Measurements from ENCODE around the gene IMMP1L. TPM values are rescaled to one million over a fixed set of nuclear protein-coding genes. Genes with fewer than 3 reads are reported as not detected.

IMMP1L gene
- total RNA-seq, 1 donor from 2014 or later: 11.6 TPM

DNA sequence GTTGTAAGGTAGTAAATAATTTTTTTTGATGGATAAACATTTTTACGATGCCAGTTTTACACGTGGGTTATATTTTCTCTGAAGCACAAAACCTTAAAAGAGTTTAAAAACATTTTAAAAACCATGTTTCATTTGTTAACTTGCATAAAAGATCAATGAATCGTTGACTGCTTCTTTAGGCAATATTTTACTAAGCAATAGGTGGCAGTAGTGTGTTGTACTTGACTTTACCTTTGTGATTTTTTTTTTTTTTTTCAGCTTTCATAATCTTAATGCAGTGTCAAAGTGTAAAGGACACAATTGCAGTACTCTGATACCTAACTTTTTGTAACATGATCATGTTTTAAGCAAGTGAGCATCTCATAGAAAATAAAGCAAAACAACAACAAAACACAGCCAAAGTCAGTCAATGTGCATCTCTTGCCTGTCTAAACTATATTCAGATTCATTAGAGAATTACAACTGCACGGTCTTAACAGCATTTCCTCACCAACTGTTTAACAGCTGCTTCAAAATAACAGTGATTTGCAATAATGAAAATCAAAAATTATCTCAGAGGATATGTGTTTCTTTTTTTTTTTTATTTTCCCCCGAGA lies 112.1 kb downstream of the IMMP1L start:
- DNase-seq (ENCODE audit: low read depth): peak; percentile 40

DNA sequence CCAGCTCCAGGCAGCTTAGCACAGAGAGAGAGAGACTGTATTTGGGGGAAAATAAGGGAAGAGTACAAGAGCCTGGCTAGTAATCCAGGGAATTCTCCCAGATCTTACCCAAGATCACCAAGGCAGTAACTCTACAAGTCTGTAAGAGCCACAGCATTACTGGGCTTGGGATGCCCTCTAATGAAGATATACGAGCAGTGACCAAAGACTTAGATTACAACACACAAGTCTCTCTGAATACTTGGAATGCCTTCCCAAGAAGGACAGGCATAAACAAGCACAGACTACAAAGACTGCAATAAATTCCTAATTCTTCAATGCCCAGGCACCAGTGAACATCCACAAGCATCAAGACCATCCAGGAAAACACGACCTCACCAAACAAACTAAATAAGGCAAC lies 122.0 kb downstream of the IMMP1L start:
- DNase-seq (ENCODE audit: low read depth): peak; percentile 39

DNA sequence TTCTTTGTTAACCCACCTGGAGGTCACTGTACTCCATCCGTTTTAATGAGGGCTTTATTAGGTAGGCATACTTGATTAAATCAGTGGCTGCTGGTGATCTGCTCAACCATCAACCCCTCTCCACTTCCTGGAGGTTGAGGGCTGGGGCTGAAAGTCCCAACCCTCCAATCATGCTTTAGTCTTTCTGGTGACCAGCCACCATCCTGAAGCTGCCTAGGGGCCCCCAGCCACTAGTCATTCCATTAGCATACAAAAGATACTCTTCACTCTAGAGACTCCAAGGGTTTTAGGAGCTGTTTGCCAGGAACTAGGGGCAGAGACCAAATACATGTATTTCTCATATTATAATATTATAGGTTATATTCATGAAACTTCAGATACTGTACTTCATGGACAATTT lies 126.3 kb downstream of the IMMP1L start:
- DNase-seq (ENCODE audit: low read depth): no peak

Other genes starting within 250 kb of the IMMP1L start
- 0.35 and 6.8 TPM in 2 replicates for gene DCDC1, start 139.9 kb downstream of the IMMP1L start, total RNA-seq
- 13.5 and 24.8 TPM in 2 replicates for gene DNAJC24, start 139.8 kb downstream of the IMMP1L start, total RNA-seq
- gene ELP4, start 145 bp upstream of the IMMP1L start, total RNA-seq: 22.4 and 29.7 TPM in 2 replicates